Left colon (tissue), 2 donors: ENCODE results near the gene TLN1. TPM values are rescaled to one million over a fixed set of nuclear protein-coding genes. Genes with fewer than 3 reads are reported as not detected.
A peak's percentile ranks its signal among the peaks of the same experiment; 100 is the strongest.

ENCODE experiments used
- ATAC-seq: fragments of 200-7000 bp; cut with Tn5 transposase; one replicate; pipeline ENCODE4 v1.9.1; 2020; ENCODE audit warnings: mild to moderate bottlenecking, moderate library complexity
- DNase-seq, 2 donors: peaks; one replicate each; pipeline ENCODE4 v3.0.0-alpha.2; 2020
- intact Hi-C, 2 donors: fragments of 100-400 bp; cut with DNase I in 1 of 2; cut with micrococcal nuclease in 1 of 2; formaldehyde crosslinking; loops; one replicate each; pipeline versions ENCODE4 v1.11.2 to v1.14.0; 2022; cut with DNase I, micrococcal nuclease
- total RNA-seq, 2 donors: library from RNA; stranded (reverse); fragmentation: NEBNext Ultra II Directional; extraction: Animal tissue kit (Norgen Biotek cat#: 25700); gene quantifications; one replicate each; pipeline ENCODE4 v1.2.1, GENCODE V29; 2021
- donor health status: DM: no; HTN: no; CAD: no.
- donor health status: DM: yes; HTN: yes; CAD: no.

Gene TLN1
- total RNA-seq, 2 donors from 2014 or later, result 142 to 172 TPM

DNA sequence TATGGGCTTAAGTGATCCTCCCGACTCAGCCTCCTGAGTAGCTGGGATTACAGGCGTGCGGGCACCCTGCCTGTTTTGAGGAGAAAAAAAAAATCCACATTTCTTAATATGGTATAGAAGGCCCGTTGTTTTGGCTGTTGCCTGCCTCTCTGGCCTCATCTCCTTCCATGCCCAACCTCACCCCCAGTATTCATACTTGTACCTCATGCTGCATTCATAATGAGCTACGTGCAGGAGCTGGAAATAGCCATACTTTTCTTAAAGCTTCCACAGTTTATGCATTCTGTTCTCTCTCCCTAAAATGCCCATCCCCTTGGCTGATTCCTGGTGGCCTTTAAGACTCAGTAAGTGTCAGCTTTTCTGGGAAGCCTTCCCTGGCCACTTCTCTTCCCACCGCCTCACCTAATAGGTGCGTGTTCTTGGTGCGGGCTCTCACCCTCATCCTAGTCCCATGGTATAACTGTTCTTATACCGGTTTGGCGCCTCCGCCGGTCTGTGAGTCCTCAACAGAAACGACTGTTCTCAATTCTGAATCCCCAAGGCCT is 40.2 kb downstream of the TLN1 start:
- ATAC-seq (no peak), DNase-seq (no peak)
- intact Hi-C loops, result loop anchor here in 1 of 2 donors (5.0 kb wide), 1 partner anchor 35 kb away; the partner anchor contains the start of genes CCDC107 and RMRP

DNA sequence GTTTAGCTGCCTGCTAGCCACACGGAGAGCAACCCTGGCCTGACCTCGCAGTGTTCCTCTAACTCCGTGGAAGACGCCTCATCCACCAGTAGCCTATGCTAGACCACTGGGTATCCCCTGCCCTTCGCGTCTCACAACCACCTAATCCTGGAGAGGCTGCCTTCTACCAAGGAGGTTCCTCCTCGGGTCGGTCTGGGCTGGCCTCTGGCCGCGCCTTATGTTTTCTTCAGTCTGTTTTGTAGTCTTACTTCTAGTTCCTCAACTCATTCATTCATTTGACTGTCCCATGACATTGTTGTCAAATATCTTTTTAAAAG is 40.7 kb downstream of the TLN1 start:
- ATAC-seq (no peak), DNase-seq (no peak)
- intact Hi-C loops, result loop anchor here in 1 of 2 donors (5.0 kb wide), 1 partner anchor 34 kb away; the partner anchor contains the start of genes CCDC107 and RMRP

DNA sequence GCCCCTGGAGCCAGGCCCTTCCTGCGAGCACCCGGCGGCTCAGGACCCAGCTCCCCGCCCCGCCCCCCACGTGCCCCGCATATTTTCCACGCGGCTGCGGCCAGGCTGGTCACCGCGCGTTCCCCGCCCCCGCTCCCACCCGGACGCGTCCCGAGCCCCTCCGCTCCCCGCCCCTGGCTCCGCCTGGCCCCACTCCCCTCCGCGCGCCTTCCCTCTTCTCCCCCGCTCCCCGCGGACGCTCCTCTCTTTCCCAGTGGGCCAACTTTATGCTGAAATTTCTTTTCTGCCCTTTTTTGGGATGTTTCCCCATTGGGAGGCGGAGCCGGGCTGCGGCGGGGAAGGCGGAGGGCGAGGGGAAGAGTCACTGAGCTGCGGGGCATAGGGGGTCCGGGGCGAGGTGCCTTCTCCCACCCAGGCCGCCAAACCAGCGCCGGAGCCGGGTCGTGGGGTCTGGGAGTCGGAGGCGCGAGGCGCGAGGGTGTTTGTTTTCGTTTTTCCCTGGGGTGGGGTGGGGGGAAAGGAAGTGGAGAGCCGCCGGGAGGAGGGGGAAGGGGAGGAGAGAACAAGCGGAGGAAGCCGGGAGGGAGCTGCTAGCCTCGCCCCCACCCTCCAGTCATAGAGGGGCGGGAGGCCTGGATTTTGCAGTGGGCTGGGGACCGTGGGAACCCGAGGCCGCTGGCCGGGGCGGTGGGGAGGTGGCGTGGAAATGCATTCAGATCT is 41.2 kb downstream of the TLN1 start:
- ATAC-seq (peak; percentile 61), DNase-seq (peak; percentile 73 to 79)
- intact Hi-C loops, result loop anchor here in 1 of 2 donors (5.0 kb wide), 1 partner anchor 33 kb away; the partner anchor contains the start of genes CCDC107 and RMRP

GRCh38 chr9:35690294-35690613 is 41.7 kb downstream of the TLN1 start:
- DNase-seq (no peak), ATAC-seq (no peak)
- intact Hi-C loops, result loop anchor here in 1 of 2 donors (5.0 kb wide), 1 partner anchor 33 kb away; the partner anchor contains the start of genes CCDC107 and RMRP

GRCh38 chr9:35689542-35690293 is 42.3 kb downstream of the TLN1 start, which contains the start of gene TPM2:
Gene TPM2, minus strand, starts transcription at chr9:35689925. Its CDS starts 108 bp downstream, at chr9:35689817.
- intact Hi-C loops, result loop anchor here in 1 of 2 donors (5.0 kb wide), 1 partner anchor 32 kb away; the partner anchor contains the start of genes CCDC107 and RMRP

GRCh38 chr9:35688558-35689541 is 43.1 kb downstream of the TLN1 start:
- no peak for DNase-seq
- ATAC-seq, result no peak
- intact Hi-C loops, result no loop called here

More at GRCh38 chr9:35689542-35690293, 42.3 kb downstream of the TLN1 start, which contains the start of gene TPM2:
- ATAC-seq (peak; percentile 27), DNase-seq (peak; percentile 63 to 75)

GRCh38 chr9:35687972-35688557 is 43.9 kb downstream of the TLN1 start:
- intact Hi-C loops, result no loop called here
- no peak for ATAC-seq
- DNase-seq, result no peak

DNA sequence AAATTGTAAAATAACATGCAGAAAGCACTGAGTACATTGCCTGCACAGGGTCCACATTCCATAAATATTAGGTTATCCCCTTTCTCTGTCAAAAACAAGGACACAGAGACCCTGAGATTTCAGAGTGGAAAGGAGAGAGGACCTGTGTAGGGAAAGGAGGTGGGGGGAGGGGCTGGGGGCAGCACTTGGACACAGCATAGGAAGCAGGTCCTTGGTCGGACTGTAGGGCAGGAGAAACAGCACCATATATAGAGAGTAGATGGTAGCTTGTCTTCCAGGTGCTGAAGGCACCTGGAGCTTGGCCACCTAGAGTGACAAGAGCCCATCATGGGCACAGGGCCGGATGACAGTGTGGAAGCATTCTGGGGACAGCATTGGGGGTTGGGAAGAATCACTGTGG is 44.7 kb downstream of the TLN1 start:
- intact Hi-C loops, result no loop called here
- DNase-seq (no peak), ATAC-seq (no peak)

DNA sequence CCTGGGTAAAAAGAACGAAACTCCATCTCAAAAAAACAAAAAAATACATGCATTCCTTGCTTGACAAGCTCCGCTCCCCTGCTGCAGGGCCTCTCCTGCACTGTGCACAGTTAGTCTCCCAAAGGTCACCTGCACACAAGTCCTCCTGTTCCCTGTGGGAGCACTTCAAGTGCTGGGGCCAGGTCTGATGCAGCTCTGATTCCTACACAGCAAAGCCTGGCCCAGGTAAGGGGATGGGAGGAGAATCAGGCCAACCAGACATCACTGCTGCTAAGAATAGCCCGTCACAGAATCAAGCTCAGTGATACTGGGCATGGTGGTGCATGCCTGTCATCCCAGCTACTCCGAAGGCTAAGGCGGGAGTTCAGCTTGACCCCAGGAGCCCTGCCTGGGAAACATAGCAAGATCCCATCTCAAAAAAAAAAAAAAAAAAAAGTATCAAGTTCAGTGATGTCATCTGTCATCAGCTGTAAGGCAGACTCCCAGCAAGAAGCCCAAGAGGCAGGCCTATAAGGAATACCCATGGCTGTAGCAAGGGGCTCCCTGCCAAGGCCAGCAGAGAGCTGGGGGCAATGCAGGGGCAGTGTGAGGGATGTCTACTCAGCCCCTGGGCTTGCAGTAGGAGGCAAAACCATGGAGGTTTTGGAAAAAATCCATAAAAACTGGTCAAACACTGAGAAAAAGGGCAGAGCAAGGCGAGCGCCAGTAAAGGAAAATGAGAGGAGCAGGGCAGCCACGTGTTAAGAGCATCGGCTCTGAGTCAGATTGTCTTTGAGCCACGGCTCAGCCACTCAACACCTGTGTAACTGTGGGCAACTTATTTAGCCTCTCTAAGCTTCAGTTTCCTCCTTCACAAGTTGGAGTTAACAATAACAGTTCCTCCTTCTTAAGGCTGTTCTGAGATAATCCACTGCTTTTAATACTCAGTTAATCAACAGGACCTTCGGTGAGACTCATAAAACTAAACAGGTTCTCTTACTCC is 45.5 kb downstream of the TLN1 start:
- ATAC-seq (no peak), DNase-seq (no peak)
- intact Hi-C loops, result no loop called here

- no peak for ATAC-seq
- DNase-seq, result no peak
- intact Hi-C loops, result no loop called here
These were observed 46.5 kb downstream of the TLN1 start for GRCh38 chr9:35685506-35685905.

DNA sequence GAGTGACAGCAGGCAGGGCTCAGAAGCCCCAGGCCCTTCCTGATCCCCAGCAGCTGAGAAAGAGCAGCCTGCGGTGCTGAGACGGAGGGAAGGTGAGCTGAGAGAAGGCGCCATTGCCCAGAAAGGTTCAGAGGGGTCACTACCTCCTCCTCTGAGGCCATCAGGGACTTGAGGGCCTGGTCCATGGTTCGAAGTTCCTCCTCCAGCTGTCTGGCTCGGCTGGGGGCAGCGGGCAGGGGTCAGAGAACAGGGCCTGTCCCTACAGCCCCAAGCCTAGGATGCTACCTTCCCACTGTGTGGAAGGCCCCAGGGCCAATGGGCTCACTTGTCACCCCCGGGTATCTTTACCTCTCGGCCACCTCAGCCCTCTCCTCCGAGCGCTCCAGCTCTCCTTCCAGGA is 47.1 kb downstream of the TLN1 start:
- intact Hi-C loops, result no loop called here
- no peak for ATAC-seq
- DNase-seq, result no peak

- ATAC-seq (no peak), DNase-seq (no peak)
- intact Hi-C loops, result no loop called here
These were observed 48.7 kb downstream of the TLN1 start for GRCh38 chr9:35683323-35683722.

- intact Hi-C loops, result no loop called here
- ATAC-seq (no peak), DNase-seq (no peak)
These were observed 49.3 kb downstream of the TLN1 start for GRCh38 chr9:35682520-35683315.

DNA sequence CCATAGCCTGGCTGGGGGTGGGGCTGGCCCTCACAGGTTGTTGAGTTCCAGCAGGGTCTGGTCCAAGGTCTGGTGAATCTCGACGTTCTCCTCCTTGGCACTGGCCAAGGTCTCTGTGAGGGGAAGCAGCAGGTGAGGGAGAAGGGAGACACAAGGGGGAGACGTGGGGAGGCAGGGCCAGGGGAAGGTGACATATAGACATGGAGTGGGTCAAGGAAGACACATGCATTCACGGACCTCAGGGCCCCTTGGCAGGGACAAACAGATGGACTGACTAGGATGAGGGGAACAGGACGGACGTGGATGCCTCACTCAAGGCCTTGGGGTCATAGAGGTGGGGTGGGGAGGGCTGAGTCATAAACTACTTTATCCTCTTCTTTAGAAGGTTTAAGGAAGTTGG is 49.9 kb downstream of the TLN1 start:
- ATAC-seq (no peak), DNase-seq (no peak)
- intact Hi-C loops, result no loop called here

DNA sequence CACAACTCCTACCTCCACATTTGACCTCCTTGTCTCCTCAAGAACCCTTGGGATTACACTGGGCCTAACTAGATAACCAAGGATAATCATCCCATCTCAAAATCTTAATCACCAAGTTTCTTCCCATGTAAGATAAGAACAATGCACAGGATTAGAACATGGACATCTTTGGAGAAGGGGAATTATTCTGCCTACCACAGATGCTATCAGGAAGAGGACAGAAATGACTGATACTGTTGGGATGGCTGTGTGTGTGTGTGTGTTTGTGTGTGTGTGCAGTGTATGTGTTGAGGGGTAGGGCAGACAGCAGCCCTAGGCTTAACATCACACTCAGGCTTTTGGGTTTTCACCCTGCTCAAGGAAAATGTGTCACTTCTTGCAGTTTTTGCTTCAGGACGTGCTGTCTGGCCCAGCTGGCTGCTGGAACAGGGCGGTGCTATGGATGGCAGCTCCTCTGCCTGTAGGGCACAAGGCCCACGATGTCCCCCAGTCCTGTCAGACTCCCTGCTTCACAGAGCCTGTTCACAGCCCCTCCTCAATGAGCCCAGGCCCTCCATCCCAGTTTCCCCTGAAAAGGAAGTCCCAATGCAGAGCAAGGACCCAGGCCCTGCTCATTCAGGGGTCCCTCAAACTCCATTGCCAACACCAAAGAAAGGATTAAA is 50.5 kb downstream of the TLN1 start:
- no peak for ATAC-seq
- intact Hi-C loops, result no loop called here

More for the DNA sequence above, 50.5 kb downstream of the TLN1 start:
- DNase-seq, result no peak
